Upper lobe of left lung (tissue), 4 donors: Measurements from ENCODE around the gene DISC1.

Source experiments
- CTCF ChIP-seq, 6 experiments: fragments of 450-650 bp in 4 of 6; fragments of 200-600 bp in 2 of 6; sonication (generic) in 2 of 6; IDR thresholded peaks; one replicate each; pipeline ENCODE4 v1.5.1; 2016 to 2019; ENCODE audit warnings: antibody characterized with exemption in 6 of 6
- EP300 ChIP-seq, 4 donors: sonication (generic); formaldehyde crosslinking; IDR thresholded peaks; one replicate each; pipeline ENCODE4 v1.5.1; 2017; ENCODE audit warnings: antibody characterized with exemption in 4 of 4, control low read depth in 2 of 4
- POLR2A ChIP-seq, 4 donors: fragments of 450-650 bp; IDR thresholded peaks; one replicate each; pipeline ENCODE4 v1.5.1; 2016 to 2017; ENCODE audit warnings: antibody characterized with exemption in 4 of 4, mild to moderate bottlenecking in 2 of 4
- POLR2AphosphoS5 ChIP-seq, 2 donors: sonication (generic); formaldehyde crosslinking; IDR thresholded peaks; one replicate each; pipeline ENCODE4 v1.5.1; 2017; ENCODE audit warnings: antibody characterized with exemption in 2 of 2

GRCh38 chr1:231606712-231607111 lies 19.9 kb upstream of the DISC1 start:
- TF ChIP-seq POLR2A (IDR thresholded peaks at IDR 0.05) (no peak), CTCF (IDR thresholded peaks at IDR 0.05) (no peak), POLR2AphosphoS5 (IDR thresholded peaks at IDR 0.05) (no peak), EP300 (IDR thresholded peaks at IDR 0.05) (no peak)
